Gastroesophageal sphincter (tissue), 4 donors: ENCODE data around the gene CTIF. TPM values are rescaled to one million over a fixed set of nuclear protein-coding genes. Genes with fewer than 3 reads are reported as not detected.

ENCODE experiments used
- ATAC-seq: fragments of 150-250 bp; one replicate; pipeline ENCODE4 v1.9.1; 2016; ENCODE audit warnings: mild to moderate bottlenecking, moderate library complexity
- H3K27ac ChIP-seq, 4 donors: fragments of 200-600 bp; sonication (generic) in 3 of 4; 1 replicate in 3 of 4; 2 replicates in 1 of 4; pipeline ENCODE4 v1.5.1; 2016 to 2019
- H3K27me3 ChIP-seq: fragments of 200-600 bp; sonication (generic); one replicate; pipeline ENCODE4 v1.5.1; 2019
- H3K36me3 ChIP-seq, 2 donors: fragments of 200-600 bp; sonication (generic); one replicate each; pipeline ENCODE4 v1.5.1; 2019; ENCODE audit warnings: control low read depth in 1 of 2
- H3K4me1 ChIP-seq, 3 donors: fragments of 200-600 bp; sonication (generic); 1 replicate in 2 of 3; 2 replicates in 1 of 3; pipeline ENCODE4 v1.5.1; 2016 to 2019; ENCODE audit warnings: control low read depth in 2 of 3
- H3K4me3 ChIP-seq, 2 donors: fragments of 200-600 bp; sonication (generic); one replicate each; pipeline ENCODE4 v1.5.1; 2019; ENCODE audit warnings: mild to moderate bottlenecking in 1 of 2, moderate library complexity in 1 of 2
- H3K9me3 ChIP-seq, 3 donors: fragments of 200-600 bp; sonication (generic); one replicate each; pipeline ENCODE4 v1.5.1; 2017 to 2019; ENCODE audit warnings: control low read depth in 2 of 3
- EP300 ChIP-seq: sonication (generic); formaldehyde crosslinking; IDR thresholded peaks from one replicate; pipeline ENCODE4 v1.6.1; 2017; ENCODE audit warnings: antibody characterized with exemption, mild to moderate bottlenecking
- POLR2A ChIP-seq, 2 donors: fragments of 450-650 bp; IDR thresholded peaks; one replicate each; pipeline ENCODE4 v1.6.1; 2017; ENCODE audit warnings: antibody characterized with exemption in 2 of 2, mild to moderate bottlenecking in 2 of 2, moderate library complexity in 1 of 2
- POLR2AphosphoS5 ChIP-seq: sonication (generic); formaldehyde crosslinking; IDR thresholded peaks from one replicate; pipeline ENCODE4 v1.6.1; 2017; ENCODE audit warnings: antibody characterized with exemption
- WGBS, 2 donors: methylation state at CpG; one replicate each; pipeline ENCODE4 v1.1.5; 2018; ENCODE audit warnings: low coverage in 1 of 2; 5-methylcytosine and 5-hydroxymethylcytosine counted together
- total RNA-seq, 4 donors: library from RNA; depleted of rRNA; stranded (reverse); fragments of >200 nt; gene quantifications; one replicate each; pipeline ENCODE4 v1.1.0, GENCODE V29; 2016
- TF ChIP-seq, protein P1 (sequence below), 4 experiments: fragments of 200-600 bp in 2 of 4; fragments of 450-650 bp in 2 of 4; sonication (generic) in 1 of 4; IDR thresholded peaks; one replicate each; pipeline ENCODE4 v1.5.1; 2017 to 2019; ENCODE audit warnings: antibody characterized with exemption in 4 of 4, mild to moderate bottlenecking in 2 of 4, moderate library complexity in 2 of 4

The CTIF gene
- total RNA-seq, 4 donors from 2014 or later = 31.4 to 124 (median 78.1) TPM

DNA sequence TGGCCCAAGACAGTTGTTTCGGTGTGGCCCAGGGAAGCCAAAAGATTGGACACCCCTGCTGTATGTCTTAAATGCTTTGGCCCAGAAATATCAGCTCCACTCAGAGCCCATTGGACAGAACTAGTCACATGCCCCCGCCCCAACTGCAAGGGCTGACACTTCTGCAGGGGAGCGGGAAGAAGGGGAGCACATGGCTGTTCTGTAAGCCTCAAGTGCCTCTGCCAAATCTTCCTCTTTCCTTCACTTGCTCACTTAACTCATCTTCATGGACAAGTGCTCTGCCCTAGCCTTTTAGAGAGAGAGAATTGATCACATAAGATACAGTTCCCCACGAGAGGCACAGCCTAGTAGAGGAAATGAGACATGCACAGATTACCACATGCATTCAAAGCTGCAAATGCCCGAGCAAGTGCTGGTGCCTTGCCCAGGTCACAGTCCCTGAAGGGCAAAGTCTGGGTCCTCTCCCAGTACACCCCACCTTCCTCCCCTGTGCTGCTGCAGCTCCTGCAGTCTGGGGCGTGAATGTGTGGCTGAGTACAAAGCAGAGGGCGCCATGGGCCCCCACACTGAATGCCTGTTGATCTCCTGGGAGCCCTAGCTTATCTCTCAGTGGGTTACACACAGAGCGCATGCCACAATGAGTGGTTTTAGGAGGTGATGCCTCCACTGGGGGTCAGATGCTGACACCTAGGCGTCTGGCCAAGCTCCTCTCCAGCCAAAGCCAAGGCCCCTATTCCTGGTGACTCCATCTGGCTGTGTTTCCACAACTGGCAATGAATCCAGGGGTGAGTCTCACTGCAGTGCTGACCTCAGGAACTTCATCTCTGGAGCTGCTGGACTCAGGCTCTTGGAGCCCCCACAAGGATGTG, 135.3 kb downstream of the CTIF start:
- Histone ChIP-seq H3K4me3 (no peak overlapping the region), H3K27ac (no peak overlapping the region), H3K4me1 (peaks cover 0 to 44% (median 3%) of the 10 kb centered on the region in 3 donors), H3K9me3 (peaks cover 0 to 11% (median 0%) of the 10 kb centered on the region in 3 donors), H3K27me3 (no peaks in the 10 kb centered on the region), H3K36me3 (peaks cover 0 to 42% of the 10 kb centered on the region in 2 donors)
- TF ChIP-seq, protein P1, sequence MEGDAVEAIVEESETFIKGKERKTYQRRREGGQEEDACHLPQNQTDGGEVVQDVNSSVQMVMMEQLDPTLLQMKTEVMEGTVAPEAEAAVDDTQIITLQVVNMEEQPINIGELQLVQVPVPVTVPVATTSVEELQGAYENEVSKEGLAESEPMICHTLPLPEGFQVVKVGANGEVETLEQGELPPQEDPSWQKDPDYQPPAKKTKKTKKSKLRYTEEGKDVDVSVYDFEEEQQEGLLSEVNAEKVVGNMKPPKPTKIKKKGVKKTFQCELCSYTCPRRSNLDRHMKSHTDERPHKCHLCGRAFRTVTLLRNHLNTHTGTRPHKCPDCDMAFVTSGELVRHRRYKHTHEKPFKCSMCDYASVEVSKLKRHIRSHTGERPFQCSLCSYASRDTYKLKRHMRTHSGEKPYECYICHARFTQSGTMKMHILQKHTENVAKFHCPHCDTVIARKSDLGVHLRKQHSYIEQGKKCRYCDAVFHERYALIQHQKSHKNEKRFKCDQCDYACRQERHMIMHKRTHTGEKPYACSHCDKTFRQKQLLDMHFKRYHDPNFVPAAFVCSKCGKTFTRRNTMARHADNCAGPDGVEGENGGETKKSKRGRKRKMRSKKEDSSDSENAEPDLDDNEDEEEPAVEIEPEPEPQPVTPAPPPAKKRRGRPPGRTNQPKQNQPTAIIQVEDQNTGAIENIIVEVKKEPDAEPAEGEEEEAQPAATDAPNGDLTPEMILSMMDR (IDR thresholded peaks at IDR 0.05) = no peak
- TF ChIP-seq POLR2AphosphoS5 = no peak
- TF ChIP-seq POLR2A (IDR thresholded peaks at IDR 0.05) = no peak
- no peak for TF ChIP-seq EP300
- 76 to 86% methylated on average over 3 to 5 of the region's 9 CpGs for WGBS, 2 donors
- ATAC-seq = no peak

DNA sequence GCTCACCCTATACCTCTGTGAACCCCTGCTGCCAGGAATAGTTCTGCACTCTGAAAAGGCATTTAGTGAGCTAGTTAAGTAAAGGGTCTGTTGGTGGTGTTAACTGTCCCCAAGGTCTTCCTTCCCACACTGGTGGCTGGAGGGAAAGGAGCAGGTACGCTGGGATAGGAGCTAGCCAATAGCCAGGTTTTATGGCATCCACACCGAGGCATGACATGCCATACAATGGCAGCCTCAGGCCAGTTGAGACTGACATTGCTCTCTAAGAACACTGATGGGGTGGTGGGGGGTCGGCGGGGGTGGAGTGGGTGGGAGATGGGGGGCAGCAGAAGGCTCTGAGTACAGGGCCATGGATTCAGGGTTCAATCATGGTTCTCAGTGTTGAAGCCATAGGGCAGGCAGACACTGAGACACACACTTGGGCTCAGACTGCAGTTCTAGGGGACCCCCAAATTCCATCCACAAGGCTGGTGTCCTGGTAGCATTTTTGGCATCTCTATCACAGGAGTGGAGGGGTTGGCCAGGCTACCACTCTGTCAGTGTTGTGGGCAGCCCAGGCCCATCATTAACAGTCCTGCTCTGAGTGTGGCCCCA, 136.0 kb downstream of the CTIF start:
- no peak overlapping the region for H3K4me3 ChIP-seq
- H3K27me3 ChIP-seq = no peaks in the 10 kb centered on the region
- WGBS, 2 donors = no CpG with 5 or more reads among the region's 4 CpGs
- H3K27ac ChIP-seq = no peak overlapping the region
- peaks cover 0 to 11% (median 0%) of the 10 kb centered on the region in 3 donors for H3K9me3 ChIP-seq
- TF ChIP-seq POLR2AphosphoS5 (no peak), EP300 (no peak), POLR2A (IDR thresholded peaks at IDR 0.05) (no peak)
- TF ChIP-seq, protein P1 (IDR thresholded peaks at IDR 0.05) = no peak
- peaks cover 0 to 52% (median 5%) of the 10 kb centered on the region in 3 donors for H3K4me1 ChIP-seq
- peaks cover 0 to 41% of the 10 kb centered on the region in 2 donors for H3K36me3 ChIP-seq
- ATAC-seq = peak; percentile 7

DNA sequence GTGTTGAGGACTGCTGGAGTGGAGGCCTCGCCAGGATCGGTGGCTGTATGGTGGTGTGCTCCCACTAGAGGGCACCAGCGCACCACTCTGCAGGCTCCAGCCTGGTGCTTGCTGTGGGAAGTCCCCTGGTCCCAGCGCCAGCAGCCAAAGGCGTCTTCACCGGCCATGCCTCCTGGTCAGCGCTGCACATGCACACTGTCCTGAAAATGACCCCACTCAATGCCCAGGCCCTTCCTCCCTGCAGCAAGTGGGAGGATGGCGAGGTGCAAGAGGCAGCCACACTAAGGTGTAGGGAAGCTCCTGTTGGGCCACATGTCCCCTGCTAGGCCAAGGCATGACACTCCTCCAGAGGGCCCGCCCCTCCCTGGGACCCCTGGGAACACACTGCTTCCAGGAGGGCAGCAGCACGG, 136.5 kb downstream of the CTIF start:
- H3K4me1 ChIP-seq = peaks cover 0 to 57% (median 10%) of the 10 kb centered on the region in 3 donors
- peaks cover 0 to 36% of the 10 kb centered on the region in 2 donors for H3K36me3 ChIP-seq
- ATAC-seq = peak; percentile 87
- no peak overlapping the region for H3K27ac ChIP-seq
- 0% methylated on average over 1 of the region's 10 CpGs; no CpG with 5 or more reads in 1 of the 2 donors for WGBS, 2 donors
- no peaks in the 10 kb centered on the region for H3K27me3 ChIP-seq
- H3K4me3 ChIP-seq = no peak overlapping the region
- no peak for TF ChIP-seq POLR2AphosphoS5
- no peak for TF ChIP-seq EP300
- TF ChIP-seq, protein P1 (IDR thresholded peaks at IDR 0.05) = peak; percentile 79 to 95 (median 93)
- H3K9me3 ChIP-seq = peaks cover 0 to 11% (median 0%) of the 10 kb centered on the region in 3 donors

DNA sequence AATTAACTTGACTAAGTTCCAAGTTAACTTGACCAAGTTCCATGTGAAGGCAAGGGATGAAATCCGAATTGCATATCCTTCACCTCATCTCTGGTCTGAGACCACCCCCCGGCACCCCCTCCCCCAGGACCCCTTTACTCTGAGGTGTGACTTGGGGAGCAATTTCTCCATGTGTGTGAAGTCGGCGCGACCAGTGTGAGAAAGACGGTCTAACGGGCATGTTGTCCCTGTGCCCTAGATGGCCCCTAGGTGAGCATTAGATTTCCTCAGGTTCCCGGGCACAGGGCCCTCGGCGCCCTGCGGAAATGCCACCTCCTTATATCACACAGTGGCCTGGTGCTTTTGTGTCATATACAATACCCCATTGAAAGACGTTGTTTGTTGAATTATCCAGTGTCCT, 137.1 kb downstream of the CTIF start:
- TF ChIP-seq POLR2AphosphoS5 (no peak), POLR2A (IDR thresholded peaks at IDR 0.05) (no peak), EP300 (no peak)
- TF ChIP-seq, protein P1 (IDR thresholded peaks at IDR 0.05) = no peak
- H3K27ac ChIP-seq = no peak overlapping the region
- WGBS, 2 donors = 80 to 83% methylated on average over 1 to 8 of the region's 12 CpGs

More for the DNA sequence above, 137.1 kb downstream of the CTIF start:
- Histone ChIP-seq H3K4me1 (peaks cover 0 to 63% (median 11%) of the 10 kb centered on the region in 3 donors), H3K4me3 (no peak overlapping the region), H3K36me3 (peaks cover 0 to 31% of the 10 kb centered on the region in 2 donors), H3K9me3 (peaks cover 0 to 8% (median 0%) of the 10 kb centered on the region in 3 donors), H3K27me3 (no peaks in the 10 kb centered on the region)
- ATAC-seq = no peak
